ENCODE data around the gene LRRC71. TPM values are rescaled to one million over a fixed set of nuclear protein-coding genes. Genes with fewer than 3 reads are reported as not detected.
A peak's percentile ranks its signal among the peaks of the same experiment; 100 is the strongest.

The LRRC71 gene
- total RNA-seq, 1 donor, result 0.36 TPM

DNA sequence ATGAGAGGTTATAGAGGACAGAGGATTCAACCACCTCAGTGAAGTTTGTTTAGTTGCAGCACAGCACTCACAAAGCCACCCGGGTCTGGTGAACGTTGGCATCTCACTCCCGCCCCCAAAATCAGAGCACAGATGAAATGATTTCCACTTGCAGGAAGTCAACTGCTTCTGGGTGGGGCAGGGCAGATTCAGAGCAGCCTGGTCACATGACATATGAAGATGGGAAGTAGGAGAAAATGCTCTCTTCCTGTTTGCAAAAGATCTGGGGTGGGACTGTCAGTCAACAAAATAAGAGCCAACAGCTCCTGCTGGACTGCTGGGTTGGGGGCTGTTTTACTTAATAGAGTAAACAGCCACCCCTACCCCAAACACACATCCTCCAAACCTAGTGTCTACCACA is 43.2 kb downstream of the LRRC71 start:
- no peaks in the 10 kb centered on the region for H4K20me1 ChIP-seq (ENCODE audit: insufficient read depth, low read length)
- H2AFZ ChIP-seq (ENCODE audit: low read length), result no peak overlapping the region
- peaks cover 45% of the 10 kb centered on the region for H3K36me3 ChIP-seq (ENCODE audit: insufficient read depth, low read length)
- DNase-seq (ENCODE audit: insufficient read length, low spot score, missing footprints), result no peak
- H3K4me1 ChIP-seq (ENCODE audit: insufficient read depth, low read length), result no peaks in the 10 kb centered on the region
- no peak overlapping the region for H3K27ac ChIP-seq (ENCODE audit: low read depth, low read length)
- no peaks in the 10 kb centered on the region for H3K27me3 ChIP-seq (ENCODE audit: insufficient read depth, low read length)
- no peak overlapping the region for H3K4me2 ChIP-seq (ENCODE audit: insufficient read depth, low read length)
- H3K9me3 ChIP-seq (ENCODE audit: low read depth, low read length), result no peaks in the 10 kb centered on the region
- no peaks in the 10 kb centered on the region for H3K79me2 ChIP-seq (ENCODE audit: insufficient read depth, low read length)
- no peak overlapping the region for H3K4me3 ChIP-seq (ENCODE audit: insufficient read depth, low read length)
- TF ChIP-seq, protein P1, sequence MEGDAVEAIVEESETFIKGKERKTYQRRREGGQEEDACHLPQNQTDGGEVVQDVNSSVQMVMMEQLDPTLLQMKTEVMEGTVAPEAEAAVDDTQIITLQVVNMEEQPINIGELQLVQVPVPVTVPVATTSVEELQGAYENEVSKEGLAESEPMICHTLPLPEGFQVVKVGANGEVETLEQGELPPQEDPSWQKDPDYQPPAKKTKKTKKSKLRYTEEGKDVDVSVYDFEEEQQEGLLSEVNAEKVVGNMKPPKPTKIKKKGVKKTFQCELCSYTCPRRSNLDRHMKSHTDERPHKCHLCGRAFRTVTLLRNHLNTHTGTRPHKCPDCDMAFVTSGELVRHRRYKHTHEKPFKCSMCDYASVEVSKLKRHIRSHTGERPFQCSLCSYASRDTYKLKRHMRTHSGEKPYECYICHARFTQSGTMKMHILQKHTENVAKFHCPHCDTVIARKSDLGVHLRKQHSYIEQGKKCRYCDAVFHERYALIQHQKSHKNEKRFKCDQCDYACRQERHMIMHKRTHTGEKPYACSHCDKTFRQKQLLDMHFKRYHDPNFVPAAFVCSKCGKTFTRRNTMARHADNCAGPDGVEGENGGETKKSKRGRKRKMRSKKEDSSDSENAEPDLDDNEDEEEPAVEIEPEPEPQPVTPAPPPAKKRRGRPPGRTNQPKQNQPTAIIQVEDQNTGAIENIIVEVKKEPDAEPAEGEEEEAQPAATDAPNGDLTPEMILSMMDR (IDR thresholded peaks at IDR 0.05; ENCODE audit: extremely low read depth, low read depth, low read length), result no peak

DNA sequence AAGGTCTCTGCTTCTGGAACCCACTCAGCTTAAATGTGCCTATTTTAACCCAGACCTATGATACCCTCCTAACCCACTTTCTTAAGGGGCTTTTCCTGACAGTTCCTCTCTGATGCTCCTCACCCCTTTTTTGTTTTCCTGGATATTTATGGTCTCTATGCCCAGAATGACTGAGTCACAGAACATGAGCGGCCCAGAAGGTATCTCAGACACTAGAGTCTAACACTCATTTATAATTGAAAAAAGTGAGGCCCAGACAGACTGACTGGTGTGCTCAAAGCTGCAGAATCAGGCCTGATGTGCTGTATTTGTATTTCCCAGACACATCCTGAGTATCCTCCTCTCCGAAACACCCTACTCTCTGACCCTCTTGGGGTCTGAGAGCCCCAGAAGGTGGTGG is 44.0 kb downstream of the LRRC71 start:
- Histone ChIP-seq H4K20me1 (ENCODE audit: insufficient read depth, low read length) (no peaks in the 10 kb centered on the region), H3K4me1 (ENCODE audit: insufficient read depth, low read length) (no peaks in the 10 kb centered on the region), H2AFZ (ENCODE audit: low read length) (no peak overlapping the region), H3K4me2 (ENCODE audit: insufficient read depth, low read length) (no peak overlapping the region), H3K27me3 (ENCODE audit: insufficient read depth, low read length) (no peaks in the 10 kb centered on the region), H3K79me2 (ENCODE audit: insufficient read depth, low read length) (no peaks in the 10 kb centered on the region), H3K4me3 (ENCODE audit: insufficient read depth, low read length) (no peak overlapping the region), H3K9me3 (ENCODE audit: low read depth, low read length) (no peaks in the 10 kb centered on the region), H3K36me3 (ENCODE audit: insufficient read depth, low read length) (peaks cover 46% of the 10 kb centered on the region), H3K27ac (ENCODE audit: low read depth, low read length) (no peak overlapping the region)
- DNase-seq (ENCODE audit: insufficient read length, low spot score, missing footprints), result no peak
- TF ChIP-seq, protein P1 (IDR thresholded peaks at IDR 0.05; ENCODE audit: extremely low read depth, low read depth, low read length), result no peak

DNA sequence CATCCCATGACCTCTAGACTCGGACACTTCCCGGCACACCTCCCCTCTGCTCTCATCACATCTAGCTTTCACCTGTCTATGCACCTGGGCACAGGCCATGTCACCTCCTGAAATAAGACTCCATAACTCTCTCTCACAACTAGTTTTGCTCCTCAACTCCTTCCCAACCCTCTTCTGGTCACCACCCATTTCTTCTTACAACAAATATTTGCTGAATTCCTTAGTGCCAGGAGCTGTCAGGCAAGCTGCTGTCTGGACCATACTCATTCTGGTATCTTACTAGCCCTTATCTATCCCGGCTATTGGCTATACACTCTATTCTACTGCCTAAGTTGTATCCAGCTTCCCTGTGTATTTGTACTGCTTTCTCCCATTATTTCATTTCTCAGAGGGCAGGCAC is 49.1 kb downstream of the LRRC71 start:
- TF ChIP-seq, protein P1 (IDR thresholded peaks at IDR 0.05; ENCODE audit: extremely low read depth, low read depth, low read length), result no peak
- no peak overlapping the region for H3K4me3 ChIP-seq (ENCODE audit: insufficient read depth, low read length)
- DNase-seq (ENCODE audit: insufficient read length, low spot score, missing footprints), result no peak

DNA sequence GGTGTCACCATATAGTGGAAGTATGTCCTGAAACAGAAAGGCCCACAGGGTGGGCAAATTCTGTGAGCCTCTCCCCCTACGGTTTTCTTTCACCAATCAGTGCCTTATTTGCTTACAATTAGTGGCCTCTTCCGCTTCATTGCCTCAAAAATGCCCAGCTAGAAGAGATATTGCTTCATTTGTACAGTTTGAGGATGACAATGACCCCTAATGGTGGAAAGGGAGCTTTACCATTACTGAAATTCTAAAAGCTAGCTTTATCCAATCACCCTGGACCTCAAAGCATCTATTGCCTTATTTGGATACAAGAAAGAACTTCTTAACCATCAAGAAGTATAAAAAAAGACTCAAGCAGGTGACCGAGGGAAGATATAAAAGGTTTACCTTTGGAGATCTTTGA is 49.6 kb downstream of the LRRC71 start:
- Histone ChIP-seq H3K4me1 (ENCODE audit: insufficient read depth, low read length) (no peaks in the 10 kb centered on the region), H4K20me1 (ENCODE audit: insufficient read depth, low read length) (no peaks in the 10 kb centered on the region), H3K36me3 (ENCODE audit: insufficient read depth, low read length) (peaks cover 42% of the 10 kb centered on the region), H3K79me2 (ENCODE audit: insufficient read depth, low read length) (no peaks in the 10 kb centered on the region), H3K4me2 (ENCODE audit: insufficient read depth, low read length) (no peak overlapping the region), H3K4me3 (ENCODE audit: insufficient read depth, low read length) (no peak overlapping the region), H3K9me3 (ENCODE audit: low read depth, low read length) (no peaks in the 10 kb centered on the region), H3K27ac (ENCODE audit: low read depth, low read length) (no peak overlapping the region), H3K27me3 (ENCODE audit: insufficient read depth, low read length) (no peaks in the 10 kb centered on the region), H2AFZ (ENCODE audit: low read length) (no peak overlapping the region)
- DNase-seq (ENCODE audit: insufficient read length, low spot score, missing footprints), result no peak
- TF ChIP-seq, protein P1 (IDR thresholded peaks at IDR 0.05; ENCODE audit: extremely low read depth, low read depth, low read length), result peak; percentile 22

More for the DNA sequence above, 49.1 kb downstream of the LRRC71 start:
- Histone ChIP-seq H3K27ac (ENCODE audit: low read depth, low read length) (no peak overlapping the region), H3K36me3 (ENCODE audit: insufficient read depth, low read length) (peaks cover 37% of the 10 kb centered on the region), H3K4me2 (ENCODE audit: insufficient read depth, low read length) (no peak overlapping the region), H3K27me3 (ENCODE audit: insufficient read depth, low read length) (no peaks in the 10 kb centered on the region), H2AFZ (ENCODE audit: low read length) (no peak overlapping the region), H3K79me2 (ENCODE audit: insufficient read depth, low read length) (no peaks in the 10 kb centered on the region), H3K9me3 (ENCODE audit: low read depth, low read length) (no peaks in the 10 kb centered on the region), H3K4me1 (ENCODE audit: insufficient read depth, low read length) (no peaks in the 10 kb centered on the region), H4K20me1 (ENCODE audit: insufficient read depth, low read length) (no peaks in the 10 kb centered on the region)

Measured in osteoblast (primary cell).